Osteoblast (primary cell): ENCODE data around the gene SEMA3G. TPM values are rescaled to one million over a fixed set of nuclear protein-coding genes. Genes with fewer than 3 reads are reported as not detected.

Source experiments
- DNase-seq: peaks from one replicate; pipeline ENCODE4 v3.0.0; 2011; ENCODE audit warnings: low spot score, mixed read lengths; ENCODE audit not compliant: insufficient read length; ENCODE audit errors: missing footprints
- H2AFZ ChIP-seq: 2 replicates; pipeline ENCODE4 v1.6.0; 2011; ENCODE audit warnings: mild to moderate bottlenecking, low read length
- H3K27ac ChIP-seq: 2 replicates; pipeline ENCODE4 v1.5.1; 2011; ENCODE audit warnings: mild to moderate bottlenecking, low read depth, low read length, moderate library complexity
- H3K27me3 ChIP-seq: 2 replicates; pipeline ENCODE4 v1.6.0; 2012; ENCODE audit warnings: mild to moderate bottlenecking, control low read depth, inconsistent platforms, low read length, moderate library complexity; ENCODE audit not compliant: insufficient read depth
- H3K36me3 ChIP-seq: 2 replicates; pipeline ENCODE4 v1.5.1; 2011; ENCODE audit warnings: mild to moderate bottlenecking, low read length, control low read depth, moderate library complexity; ENCODE audit not compliant: insufficient read depth
- H3K4me1 ChIP-seq: 2 replicates; pipeline ENCODE4 v1.5.1; 2011; ENCODE audit warnings: mild to moderate bottlenecking, low read length, control low read depth, moderate library complexity; ENCODE audit not compliant: insufficient read depth
- H3K4me2 ChIP-seq: 2 replicates; pipeline ENCODE4 v1.6.0; 2011; ENCODE audit warnings: mild to moderate bottlenecking, low read length; ENCODE audit not compliant: insufficient read depth
- H3K4me3 ChIP-seq: fragments of 200-600 bp; sonication (generic); 3 replicates; pipeline ENCODE4 v1.5.1; 2012; ENCODE audit warnings: mild to moderate bottlenecking, low read length, inconsistent platforms; ENCODE audit not compliant: insufficient read depth
- H3K79me2 ChIP-seq: 2 replicates; pipeline ENCODE4 v1.6.0; 2012; ENCODE audit warnings: mild to moderate bottlenecking, low read length, control low read depth, inconsistent platforms; ENCODE audit not compliant: insufficient read depth
- H3K9me3 ChIP-seq: 2 replicates; pipeline ENCODE4 v1.5.1; 2011; ENCODE audit warnings: low read depth, low read length, control low read depth
- H4K20me1 ChIP-seq: 2 replicates; pipeline ENCODE4 v1.6.0; 2012; ENCODE audit warnings: mild to moderate bottlenecking, low read length, control low read depth; ENCODE audit not compliant: insufficient read depth
- total RNA-seq: library from RNA; depleted of rRNA; stranded (reverse); fragments of >200 nt; gene quantifications from 2 replicates; pipeline ENCODE4 v1.2.3, GENCODE V29; 2012
- TF ChIP-seq, protein P1 (sequence below): IDR thresholded peaks from 2 replicates; pipeline ENCODE4 v1.5.1; 2011; ENCODE audit warnings: mild to moderate bottlenecking, low read depth, low read length, moderate library complexity; ENCODE audit errors: extremely low read depth

Gene SEMA3G
- total RNA-seq, 1 donor: not detected

GRCh38 chr3:52440249-52440551, 4.7 kb downstream of the SEMA3G start:
- Histone ChIP-seq H3K79me2 (no peaks in the 10 kb centered on the region), H3K27ac (no peak overlapping the region), H4K20me1 (no peaks in the 10 kb centered on the region), H3K9me3 (no peaks in the 10 kb centered on the region), H3K4me3 (no peak overlapping the region), H3K4me2 (no peak overlapping the region), H3K4me1 (no peaks in the 10 kb centered on the region), H2AFZ (no peak overlapping the region), H3K36me3 (no peaks in the 10 kb centered on the region), H3K27me3 (no peaks in the 10 kb centered on the region)
- TF ChIP-seq, protein P1, sequence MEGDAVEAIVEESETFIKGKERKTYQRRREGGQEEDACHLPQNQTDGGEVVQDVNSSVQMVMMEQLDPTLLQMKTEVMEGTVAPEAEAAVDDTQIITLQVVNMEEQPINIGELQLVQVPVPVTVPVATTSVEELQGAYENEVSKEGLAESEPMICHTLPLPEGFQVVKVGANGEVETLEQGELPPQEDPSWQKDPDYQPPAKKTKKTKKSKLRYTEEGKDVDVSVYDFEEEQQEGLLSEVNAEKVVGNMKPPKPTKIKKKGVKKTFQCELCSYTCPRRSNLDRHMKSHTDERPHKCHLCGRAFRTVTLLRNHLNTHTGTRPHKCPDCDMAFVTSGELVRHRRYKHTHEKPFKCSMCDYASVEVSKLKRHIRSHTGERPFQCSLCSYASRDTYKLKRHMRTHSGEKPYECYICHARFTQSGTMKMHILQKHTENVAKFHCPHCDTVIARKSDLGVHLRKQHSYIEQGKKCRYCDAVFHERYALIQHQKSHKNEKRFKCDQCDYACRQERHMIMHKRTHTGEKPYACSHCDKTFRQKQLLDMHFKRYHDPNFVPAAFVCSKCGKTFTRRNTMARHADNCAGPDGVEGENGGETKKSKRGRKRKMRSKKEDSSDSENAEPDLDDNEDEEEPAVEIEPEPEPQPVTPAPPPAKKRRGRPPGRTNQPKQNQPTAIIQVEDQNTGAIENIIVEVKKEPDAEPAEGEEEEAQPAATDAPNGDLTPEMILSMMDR: no peak
- no peak for DNase-seq

DNA sequence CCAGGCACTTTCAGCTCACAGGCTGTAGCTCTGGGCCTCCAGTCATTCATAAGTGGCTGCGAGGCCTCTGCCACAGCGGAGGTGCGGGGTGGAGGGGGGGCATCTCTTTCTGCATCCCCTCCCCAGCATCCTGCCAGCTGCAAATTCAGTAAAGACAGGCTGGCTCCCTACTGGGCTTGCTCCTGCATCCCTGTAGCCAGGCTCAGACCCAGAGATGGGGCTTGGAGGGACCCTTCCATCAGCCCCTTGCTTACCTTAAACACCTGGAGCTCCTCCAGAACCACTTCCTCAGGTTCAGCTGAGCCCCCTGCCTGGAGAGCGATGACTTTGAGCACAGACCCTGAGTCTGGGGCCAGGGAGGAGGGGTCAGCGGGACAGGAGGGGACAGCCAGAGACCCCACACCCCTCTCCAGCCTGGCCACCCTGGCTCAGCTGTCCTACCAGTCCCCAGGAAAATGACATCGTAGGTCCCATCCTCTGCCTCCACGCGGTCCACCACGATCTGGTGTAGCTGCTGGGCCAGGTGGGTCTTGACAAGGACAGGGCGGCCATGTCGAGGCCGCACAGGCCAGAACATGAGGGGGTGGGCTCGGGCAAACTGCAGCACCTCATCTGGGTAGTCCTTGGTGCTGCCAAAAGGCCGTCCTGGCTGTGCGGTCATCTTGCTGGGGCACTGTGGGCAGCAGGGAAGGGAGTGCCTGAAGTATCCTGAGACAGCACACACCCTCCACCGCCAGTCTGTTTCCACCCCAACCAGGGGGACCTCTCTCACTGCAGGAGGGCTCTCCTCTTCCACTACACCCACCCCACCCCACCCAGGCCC, 5.3 kb downstream of the SEMA3G start:
- peaks cover 2% of the 10 kb centered on the region for H3K27me3 ChIP-seq
- no peaks in the 10 kb centered on the region for H3K9me3 ChIP-seq
- no peak overlapping the region for H3K4me2 ChIP-seq
- no peak overlapping the region for H3K4me3 ChIP-seq
- H3K4me1 ChIP-seq: no peaks in the 10 kb centered on the region
- DNase-seq: no peak
- no peaks in the 10 kb centered on the region for H3K36me3 ChIP-seq
- TF ChIP-seq, protein P1: no peak
- H2AFZ ChIP-seq: no peak overlapping the region
- H4K20me1 ChIP-seq: no peaks in the 10 kb centered on the region
- H3K27ac ChIP-seq: no peak overlapping the region
- no peaks in the 10 kb centered on the region for H3K79me2 ChIP-seq

DNA sequence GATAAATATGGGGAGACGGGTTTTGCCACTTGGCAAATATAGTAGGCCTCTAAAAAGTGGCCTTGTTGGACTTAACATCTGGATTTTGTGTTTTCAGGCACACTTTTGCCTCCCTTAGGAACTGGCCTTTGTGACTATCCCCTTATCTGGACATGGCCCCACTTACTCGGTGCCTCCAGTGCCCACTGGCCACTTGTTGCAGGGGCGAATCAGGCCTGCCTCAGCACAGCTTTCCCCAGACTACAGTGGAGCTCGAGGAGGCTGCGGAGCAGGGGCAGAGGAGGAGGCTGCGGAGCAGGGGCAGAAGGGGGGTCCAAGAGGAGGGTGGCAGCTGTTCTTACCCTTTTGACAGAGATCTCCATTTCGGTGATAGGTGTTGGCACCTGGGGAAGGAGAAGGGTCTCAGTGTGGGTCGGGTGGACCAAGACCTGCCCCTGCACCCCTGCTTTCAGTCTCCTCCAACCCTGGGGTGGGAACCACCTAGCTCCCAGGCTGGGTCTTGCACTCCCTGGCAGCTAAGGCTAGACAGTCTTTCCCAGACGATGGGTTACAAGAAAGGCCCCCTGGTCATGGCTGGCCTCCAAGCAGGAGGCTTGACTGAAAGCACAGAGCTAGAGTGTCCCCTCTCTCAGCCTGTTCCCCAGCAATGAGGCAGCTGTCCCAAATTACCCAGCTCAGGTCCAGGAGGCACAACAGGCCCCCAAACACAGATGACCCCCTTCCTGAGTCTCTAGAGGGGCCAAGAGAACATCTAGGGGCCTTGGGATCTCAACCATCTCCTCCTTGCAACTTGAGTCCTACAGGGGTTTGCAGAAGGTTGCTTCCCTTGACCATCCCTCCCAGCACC, 6.1 kb downstream of the SEMA3G start:
- TF ChIP-seq, protein P1: no peak

GRCh38 chr3:52438104-52438376, 6.9 kb downstream of the SEMA3G start:
- no peaks in the 10 kb centered on the region for H3K9me3 ChIP-seq
- H3K36me3 ChIP-seq: no peaks in the 10 kb centered on the region
- no peaks in the 10 kb centered on the region for H4K20me1 ChIP-seq
- no peak overlapping the region for H3K4me2 ChIP-seq
- no peak overlapping the region for H3K27ac ChIP-seq
- TF ChIP-seq, protein P1: no peak
- H3K79me2 ChIP-seq: no peaks in the 10 kb centered on the region
- H3K4me3 ChIP-seq: no peak overlapping the region
- DNase-seq: no peak
- no peak overlapping the region for H2AFZ ChIP-seq
- peaks cover 10% of the 10 kb centered on the region for H3K27me3 ChIP-seq
- H3K4me1 ChIP-seq: no peaks in the 10 kb centered on the region

More for the DNA sequence above, 6.1 kb downstream of the SEMA3G start:
- peak; percentile 83 for DNase-seq
- no peak overlapping the region for H2AFZ ChIP-seq
- no peak overlapping the region for H3K4me3 ChIP-seq
- H3K36me3 ChIP-seq: no peaks in the 10 kb centered on the region
- no peak overlapping the region for H3K4me2 ChIP-seq
- H3K9me3 ChIP-seq: no peaks in the 10 kb centered on the region
- H3K27me3 ChIP-seq: peaks cover 9% of the 10 kb centered on the region
- no peak overlapping the region for H3K27ac ChIP-seq
- H4K20me1 ChIP-seq: no peaks in the 10 kb centered on the region
- H3K79me2 ChIP-seq: no peaks in the 10 kb centered on the region
- no peaks in the 10 kb centered on the region for H3K4me1 ChIP-seq
